ENCODE data around the gene RNU6-9. TPM values are rescaled to one million over a fixed set of nuclear protein-coding genes. Genes with fewer than 3 reads are reported as not detected.

The RNU6-9 gene
- total RNA-seq, 1 donor from 2014 or later: not detected

DNA sequence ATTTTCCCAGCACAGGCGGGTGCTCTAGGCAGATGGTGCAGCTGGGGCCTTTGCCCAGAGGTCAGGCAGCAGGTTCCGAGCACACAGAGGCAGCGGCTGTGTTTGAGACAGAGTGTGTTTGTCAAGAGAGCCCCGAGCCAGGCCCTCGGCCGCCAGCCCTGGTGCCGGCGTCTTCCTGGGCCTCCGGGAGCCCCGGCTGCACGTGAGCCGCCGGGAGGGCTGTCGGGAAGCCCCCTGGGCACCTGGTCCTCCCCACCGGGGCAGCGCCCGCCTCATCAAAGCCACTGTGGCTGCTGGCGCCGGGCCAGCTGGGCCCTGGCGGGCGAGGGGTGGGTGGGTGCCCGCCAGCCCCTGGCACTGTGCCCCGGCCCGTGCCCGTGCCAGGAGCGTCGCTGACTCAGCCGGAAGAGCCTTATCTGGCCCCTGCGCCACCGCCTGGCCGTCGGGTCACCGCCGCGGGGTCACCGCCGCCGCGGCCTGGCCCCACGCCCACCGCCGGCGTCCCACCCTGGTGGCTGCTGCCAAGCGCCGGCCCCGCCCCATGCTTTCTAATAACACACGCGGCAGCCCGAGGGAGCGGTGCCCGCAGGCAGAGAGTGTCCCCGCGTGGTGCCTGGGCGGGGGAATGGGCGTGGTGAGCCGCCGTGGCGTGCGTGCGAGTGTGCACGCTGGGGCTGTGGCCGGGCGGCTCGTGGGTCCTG lies 47.5 kb downstream of the RNU6-9 start:
- peaks cover 49% of the 10 kb centered on the region for H3K27me3 Mint-ChIP-seq (ENCODE audit: low read depth)
- peak overlapping the region; percentile 69 for H3K27ac Mint-ChIP-seq (ENCODE audit: unreplicated experiment)
- no peak for TF ChIP-seq CTCF (conservative IDR thresholded peaks at IDR 0.05)
- H3K4me3 Mint-ChIP-seq: peak overlapping the region; percentile 62
- H3K36me3 Mint-ChIP-seq (ENCODE audit: low read depth): peaks cover 24% of the 10 kb centered on the region
- no peak for DNase-seq (ENCODE audit: low read depth, low spot score)
- peaks cover 19% of the 10 kb centered on the region for H3K4me1 Mint-ChIP-seq
- H3K9me3 Mint-ChIP-seq: no peaks in the 10 kb centered on the region

DNA sequence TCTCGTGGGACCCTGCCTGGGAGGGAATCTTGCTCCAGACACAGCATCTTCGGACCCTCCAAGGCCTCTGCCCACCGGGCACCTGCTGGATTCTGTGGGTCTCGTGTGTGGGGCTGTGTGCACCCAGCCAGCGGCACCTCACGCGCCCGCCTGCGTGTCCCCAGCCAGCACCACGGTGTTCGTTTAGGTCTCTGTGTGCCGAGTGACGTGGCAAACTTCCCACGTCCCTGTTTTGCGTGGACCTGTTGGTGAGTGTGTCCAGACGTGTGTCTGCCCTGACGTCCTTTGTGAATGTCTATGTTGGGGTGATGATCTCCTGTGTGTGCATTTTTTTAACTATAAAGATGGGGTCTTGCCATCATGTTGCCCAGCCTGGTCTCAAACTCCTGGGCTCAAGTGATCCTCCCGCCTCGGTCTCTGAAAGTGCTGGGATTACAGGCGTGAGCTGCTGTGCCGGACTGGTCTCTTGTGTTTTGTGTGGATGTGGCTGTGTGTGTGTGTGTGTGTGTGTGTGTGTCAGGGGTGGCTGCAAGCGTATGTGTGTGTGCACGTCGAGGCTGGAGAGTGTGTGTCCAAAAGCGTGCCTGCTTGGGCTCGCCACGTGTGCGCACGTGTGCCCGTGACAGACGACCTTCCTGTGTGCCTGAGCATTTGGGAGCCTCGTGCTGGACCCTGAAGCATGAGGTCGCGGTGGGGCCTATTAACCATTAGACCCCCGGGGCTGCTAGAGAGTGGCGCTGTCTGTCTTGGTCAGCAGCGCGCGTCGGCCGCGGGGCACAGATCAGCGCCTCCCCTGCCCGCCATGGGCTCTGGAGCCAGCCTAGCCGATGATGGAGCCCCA lies 48.2 kb downstream of the RNU6-9 start:
- DNase-seq (ENCODE audit: low read depth, low spot score): no peak
- no peak for TF ChIP-seq CTCF (conservative IDR thresholded peaks at IDR 0.05)
- peak overlapping the region; percentile 40 for H3K4me3 Mint-ChIP-seq
- H3K27me3 Mint-ChIP-seq (ENCODE audit: low read depth): peaks cover 50% of the 10 kb centered on the region
- no peaks in the 10 kb centered on the region for H3K9me3 Mint-ChIP-seq
- H3K4me1 Mint-ChIP-seq: peaks cover 19% of the 10 kb centered on the region
- peaks cover 24% of the 10 kb centered on the region for H3K36me3 Mint-ChIP-seq (ENCODE audit: low read depth)
- H3K27ac Mint-ChIP-seq (ENCODE audit: unreplicated experiment): no peak overlapping the region

GRCh38 chr19:942133-942645 lies 48.9 kb downstream of the RNU6-9 start:
- Mint-ChIP-seq H3K9me3 (no peaks in the 10 kb centered on the region), H3K27ac (ENCODE audit: unreplicated experiment) (no peak overlapping the region)

More at GRCh38 chr19:942133-942645, 48.9 kb downstream of the RNU6-9 start:
- DNase-seq (ENCODE audit: low read depth, low spot score): no peak
- Mint-ChIP-seq H3K4me1 (peaks cover 19% of the 10 kb centered on the region), H3K36me3 (ENCODE audit: low read depth) (peaks cover 22% of the 10 kb centered on the region), H3K4me3 (no peak overlapping the region), H3K27me3 (ENCODE audit: low read depth) (peaks cover 51% of the 10 kb centered on the region)
- TF ChIP-seq CTCF (conservative IDR thresholded peaks at IDR 0.05): no peak

Other genes with a start within 250 kb of the RNU6-9 start
- gene RNF126, start 230.3 kb upstream of the RNU6-9 start, total RNA-seq: 50.6 and 55.9 TPM in 2 replicates
- gene FSTL3, start 217.1 kb upstream of the RNU6-9 start, total RNA-seq: 7.7 and 8.9 TPM in 2 replicates
- not detected in 2 replicates for gene PRSS57, start 198.0 kb upstream of the RNU6-9 start, total RNA-seq
- 45.1 and 52.1 TPM in 2 replicates for gene PALM, start 184.5 kb upstream of the RNU6-9 start, total RNA-seq
- 0.14 TPM in 1 of 2 replicates, not detected in the other for gene MISP, start 142.4 kb upstream of the RNU6-9 start, total RNA-seq
- gene PTBP1, start 96.0 kb upstream of the RNU6-9 start, total RNA-seq: 674 and 701 TPM in 2 replicates
- 46.3 and 50.9 TPM in 2 replicates for gene PLPPR3, start 71.5 kb upstream of the RNU6-9 start, total RNA-seq
- 0.30 and 0.68 TPM in 2 replicates for gene AZU1, start 65.6 kb upstream of the RNU6-9 start, total RNA-seq
- not detected in 2 replicates for gene PRTN3, start 52.5 kb upstream of the RNU6-9 start, total RNA-seq
- gene ELANE, start 41.2 kb upstream of the RNU6-9 start, total RNA-seq: not detected in 2 replicates
- gene CFD, start 33.8 kb upstream of the RNU6-9 start, total RNA-seq: not detected in 2 replicates
- gene MED16, start 297 bp upstream of the RNU6-9 start, total RNA-seq: 73.9 and 77.7 TPM in 2 replicates
- 47.7 and 50.9 TPM in 2 replicates for gene R3HDM4, start 19.7 kb downstream of the RNU6-9 start, total RNA-seq
- gene KISS1R, start 23.8 kb downstream of the RNU6-9 start, total RNA-seq: 2.2 and 2.4 TPM in 2 replicates
- gene ARID3A, start 32.6 kb downstream of the RNU6-9 start, total RNA-seq: 48.4 and 58.9 TPM in 2 replicates
- 65.2 and 67.4 TPM in 2 replicates for gene WDR18, start 90.9 kb downstream of the RNU6-9 start, total RNA-seq
- gene GRIN3B, start 106.9 kb downstream of the RNU6-9 start, total RNA-seq: 0.12 TPM in 1 of 2 replicates, not detected in the other
- 164 and 170 TPM in 2 replicates for gene TMEM259, start 127.6 kb downstream of the RNU6-9 start, total RNA-seq
- gene RNU6-2, start 128.0 kb downstream of the RNU6-9 start, total RNA-seq: not detected in 2 replicates
- 140 and 141 TPM in 2 replicates for gene CNN2, start 133.1 kb downstream of the RNU6-9 start, total RNA-seq
- 12.8 and 16.3 TPM in 2 replicates for gene ABCA7, start 146.6 kb downstream of the RNU6-9 start, total RNA-seq
- gene ARHGAP45, start 173.7 kb downstream of the RNU6-9 start, total RNA-seq: 1.6 and 1.7 TPM in 2 replicates
- 256 and 257 TPM in 2 replicates for gene POLR2E, start 201.9 kb downstream of the RNU6-9 start, total RNA-seq
- gene GPX4, start 210.5 kb downstream of the RNU6-9 start, total RNA-seq: 300 and 313 TPM in 2 replicates